ENCODE data around the gene AHCY.
A peak's percentile ranks its signal among the peaks of the same experiment; 100 is the strongest.
"Not testable (repeated sequence)": the region's sequence is repeated elsewhere in the genome, so short reads cannot be mapped to it uniquely, and the experiment has no call there.

AHCY gene

GRCh38 chr20:34343458-34344211 is 40.5 kb upstream of the AHCY start:
- no peak for TF ChIP-seq CTCF (IDR thresholded peaks at IDR 0.05; ENCODE audit: insufficient read depth, low read depth, low read length, missing control alignments)
- DNase-seq (ENCODE audit: low read depth) = no peak

GRCh38 chr20:34341199-34341598 is 38.0 kb upstream of the AHCY start:
- not testable (repeated sequence) for DNase-seq (ENCODE audit: low read depth)

More at GRCh38 chr20:34343458-34344211, 40.5 kb upstream of the AHCY start:
- no peak overlapping the region for H3K4me3 ChIP-seq (ENCODE audit: low read depth, low read length)

GRCh38 chr20:34340726-34341125 is 37.6 kb upstream of the AHCY start:
- H3K4me3 ChIP-seq (ENCODE audit: low read depth, low read length); DNase-seq (ENCODE audit: low read depth): not testable (repeated sequence)

More at GRCh38 chr20:34341199-34341598, 38.0 kb upstream of the AHCY start:
- not testable (repeated sequence) for H3K4me3 ChIP-seq (ENCODE audit: low read depth, low read length)

GRCh38 chr20:34337982-34338726 is 35.0 kb upstream of the AHCY start:
- TF ChIP-seq CTCF (IDR thresholded peaks at IDR 0.05; ENCODE audit: insufficient read depth, low read depth, low read length, missing control alignments) = no peak
- DNase-seq (ENCODE audit: low read depth) = peak; percentile 79
- peak overlapping the region; percentile 61 for H3K4me3 ChIP-seq (ENCODE audit: low read depth, low read length)

DNA sequence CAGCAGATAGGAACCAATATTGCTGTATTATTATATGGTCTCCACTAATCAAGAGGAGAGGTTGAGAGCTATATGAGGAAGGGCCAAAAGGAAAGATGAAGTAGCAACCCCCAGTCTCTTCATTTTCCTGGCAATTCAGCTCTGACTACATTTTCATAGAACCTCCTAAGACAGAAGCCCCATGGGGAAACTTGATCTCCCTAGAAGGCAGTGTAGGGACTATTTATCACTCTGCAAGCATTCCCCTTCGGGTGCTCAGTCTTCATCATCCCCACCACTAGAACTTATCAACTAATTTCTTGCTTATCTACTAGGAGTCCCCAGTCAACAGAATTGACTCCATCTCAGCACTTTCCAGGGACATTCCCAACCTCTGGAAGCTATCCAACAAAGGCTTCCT is 34.4 kb upstream of the AHCY start:
- DNase-seq (ENCODE audit: low read depth) = no peak
- no peak for TF ChIP-seq CTCF (IDR thresholded peaks at IDR 0.05; ENCODE audit: insufficient read depth, low read depth, low read length, missing control alignments)
- H3K4me3 ChIP-seq (ENCODE audit: low read depth, low read length) = no peak overlapping the region

DNA sequence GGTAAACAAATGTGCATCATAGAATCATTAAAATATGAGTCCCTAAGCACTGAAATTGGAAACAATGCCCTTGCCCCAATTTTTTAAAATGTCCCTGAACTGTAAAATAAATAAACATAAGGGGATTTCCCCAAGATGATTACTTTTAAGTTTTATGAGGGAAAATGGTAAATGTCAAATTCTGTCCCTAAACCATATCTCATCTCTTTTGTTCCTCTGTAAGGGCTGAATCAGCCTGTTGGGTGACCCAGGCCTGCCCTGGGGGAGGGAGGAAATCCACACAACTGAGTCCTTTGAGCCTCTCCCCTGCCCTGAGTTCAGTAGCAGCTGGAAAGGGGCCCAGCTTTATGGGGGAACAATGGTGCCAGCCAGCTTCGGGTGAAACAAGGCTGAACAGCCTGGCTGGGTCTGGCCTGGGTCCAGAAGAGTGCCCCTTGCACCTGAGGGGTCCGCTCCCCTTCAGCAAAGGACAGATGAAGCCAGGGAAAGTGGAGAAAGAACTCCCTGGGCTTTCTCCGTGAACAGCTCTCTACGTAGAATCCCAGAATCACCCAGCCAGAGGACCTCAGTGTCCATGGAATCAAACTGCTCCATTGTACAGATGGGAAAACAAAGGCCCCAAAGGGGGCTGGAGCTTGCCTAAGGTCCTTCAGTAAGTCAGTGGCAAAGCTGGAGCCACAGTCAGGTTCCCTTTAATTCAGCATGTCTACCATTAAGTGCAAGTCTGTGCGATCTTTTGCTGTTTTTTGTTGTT is 31.7 kb upstream of the AHCY start:
- no peak for TF ChIP-seq CTCF (IDR thresholded peaks at IDR 0.05; ENCODE audit: insufficient read depth, low read depth, low read length, missing control alignments)
- H3K4me3 ChIP-seq (ENCODE audit: low read depth, low read length) = no peak overlapping the region
- DNase-seq (ENCODE audit: low read depth) = no peak

DNA sequence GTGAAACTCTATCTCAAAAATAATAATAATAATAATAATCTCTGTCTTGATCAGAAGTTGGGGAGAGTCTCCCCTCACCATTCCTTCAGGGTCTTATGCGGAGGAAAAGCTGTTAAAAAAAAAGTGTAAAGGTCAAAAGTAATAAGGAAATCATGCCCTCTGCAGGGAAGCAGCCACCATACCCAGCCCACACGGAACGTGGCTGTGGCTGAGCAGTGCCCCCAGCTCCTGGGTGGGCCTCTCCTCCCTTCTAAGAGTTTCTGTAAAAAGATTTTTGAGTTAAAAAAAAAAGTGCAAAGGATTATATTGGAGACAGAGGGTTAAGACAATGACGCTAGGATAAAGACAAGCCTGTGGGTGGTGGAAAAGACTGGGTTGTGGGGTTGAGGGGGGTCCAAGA is 30.6 kb upstream of the AHCY start:
- H3K4me3 ChIP-seq (ENCODE audit: low read depth, low read length) = no peak overlapping the region
- TF ChIP-seq CTCF (IDR thresholded peaks at IDR 0.05; ENCODE audit: insufficient read depth, low read depth, low read length, missing control alignments) = no peak
- DNase-seq (ENCODE audit: low read depth) = no peak

All from GM12865 (cell line).